H1 (cell line): ENCODE measurements around the gene LLPH. TPM values are rescaled to one million over a fixed set of nuclear protein-coding genes. Genes with fewer than 3 reads are reported as not detected.

Source experiments
- CTCF ChIA-PET: fragments of 300-600 bp; sonication (Branson Sonifier 250); formaldehyde crosslinking; loops from one replicate; lab custom pipeline; 2021; ENCODE audit not compliant: partially characterized antibody; lab: Charles Lee
- POLR2A ChIA-PET: fragments of 300-600 bp; sonication (Branson Sonifier 250); formaldehyde crosslinking; loops from one replicate; lab custom pipeline; 2021; ENCODE audit warnings: inconsistent platforms; ENCODE audit not compliant: partially characterized antibody; lab: Charles Lee
- DNase-seq, 2 experiments: peaks; one replicate each; pipeline versions ENCODE4 v3.0.0 to v3.0.0-alpha.2; 2010 to 2022; ENCODE audit warnings: low spot score in 2 of 2, low read depth in 1 of 2, mixed read lengths in 1 of 2
- FAIRE-seq: peaks from 2 replicates; lab custom pipeline; 2011; peaks lifted over from hg19 to GRCh38; lab: Jason Lieb, UNC
- H2AFZ ChIP-seq: 2 replicates; pipeline ENCODE4 v1.8.1; 2012; ENCODE audit warnings: low read length, inconsistent platforms
- H2AK5ac ChIP-seq: 2 replicates; pipeline ENCODE4 v1.6.1; 2013; ENCODE audit warnings: low read depth, low read length
- H2BK120ac ChIP-seq: replicated peaks from 2 replicates; pipeline ENCODE3; 2013; ENCODE audit warnings: low read depth, low read length, inconsistent platforms
- H2BK12ac ChIP-seq: 2 replicates; pipeline ENCODE4 v1.6.1; 2013; ENCODE audit warnings: low read depth, low read length
- H2BK15ac ChIP-seq: 2 replicates; pipeline ENCODE4 v1.6.1; 2013; ENCODE audit warnings: low read length
- H2BK20ac ChIP-seq: 2 replicates; pipeline ENCODE4 v1.6.1; 2013; ENCODE audit warnings: low read length
- H2BK5ac ChIP-seq: 2 replicates; pipeline ENCODE4 v1.6.1; 2013; ENCODE audit warnings: low read depth, low read length
- H3K14ac ChIP-seq: 2 replicates; pipeline ENCODE4 v1.6.1; 2013; ENCODE audit warnings: inconsistent platforms; ENCODE audit not compliant: insufficient read length
- H3K18ac ChIP-seq: 2 replicates; pipeline ENCODE4 v1.6.1; 2013; ENCODE audit warnings: low read length; ENCODE audit errors: extremely low read depth
- H3K23ac ChIP-seq: 2 replicates; pipeline ENCODE4 v1.6.1; 2013; ENCODE audit warnings: inconsistent platforms; ENCODE audit not compliant: insufficient read length
- H3K23me2 ChIP-seq: 2 replicates; pipeline ENCODE4 v1.6.1; 2013; ENCODE audit warnings: low read depth, low read length
- H3K27ac ChIP-seq: 2 replicates; pipeline ENCODE4 v1.6.1; 2011; ENCODE audit warnings: low read depth, low read length, inconsistent platforms
- H3K27me3 ChIP-seq, 4 experiments: replicated peaks in 1 of 4; 1 replicate in 1 of 4; 2 replicates in 3 of 4; pipeline versions ENCODE4 v1.6.1 to v1.8.1; 2011 to 2013; ENCODE audit warnings: low read length in 3 of 4, mild to moderate bottlenecking in 3 of 4, inconsistent platforms in 2 of 4, mixed read lengths in 2 of 4, moderate library complexity in 1 of 4; ENCODE audit not compliant: control insufficient read depth in 3 of 4, insufficient read depth in 3 of 4; ENCODE audit errors: extremely low read depth in 1 of 4
- H3K36me3 ChIP-seq, 4 experiments: 2 replicates each; pipeline versions ENCODE4 v1.6.1 to v1.8.1; 2011 to 2013; ENCODE audit warnings: mild to moderate bottlenecking in 4 of 4, low read length in 3 of 4, moderate library complexity in 2 of 4, control low read depth in 1 of 4, inconsistent platforms in 1 of 4; ENCODE audit not compliant: insufficient read depth in 4 of 4, control insufficient read depth in 2 of 4
- H3K4ac ChIP-seq: replicated peaks from 2 replicates; pipeline ENCODE3; 2013; ENCODE audit warnings: low read length, low read depth, mixed read lengths, inconsistent platforms; ENCODE audit not compliant: insufficient read length
- H3K4me1 ChIP-seq, 4 experiments: replicated peaks in 1 of 4; 1 replicate in 1 of 4; 2 replicates in 3 of 4; pipeline versions ENCODE4 v1.6.1 to v1.8.1; 2011 to 2013; ENCODE audit warnings: low read length in 3 of 4, inconsistent platforms in 2 of 4, mixed read lengths in 1 of 4; ENCODE audit not compliant: insufficient read depth in 4 of 4, control insufficient read depth in 3 of 4
- H3K4me2 ChIP-seq, 2 experiments: 2 replicates each; pipeline versions ENCODE4 v1.6.1 to v1.8.1; 2011 to 2013; ENCODE audit warnings: low read depth in 2 of 2, low read length in 2 of 2, control low read depth in 1 of 2, inconsistent platforms in 1 of 2, mild to moderate bottlenecking in 1 of 2; ENCODE audit not compliant: insufficient read depth in 1 of 2
- H3K4me3 ChIP-seq, 4 experiments: fragments of 200-600, 300-600 bp in 1 of 4; sonication (generic), shearing (Covaris generic), sonication (Bioruptor Twin) in 1 of 4; 2 replicates each; pipeline versions ENCODE4 v1.5.1 to v1.8.1; 2011 to 2016; ENCODE audit warnings: low read length in 4 of 4, low read depth in 3 of 4, control low read depth in 2 of 4, inconsistent platforms in 2 of 4, mild to moderate bottlenecking in 2 of 4, mixed read lengths in 1 of 4, moderate library complexity in 1 of 4; ENCODE audit not compliant: insufficient read depth in 2 of 4; ENCODE audit errors: extremely low read depth in 1 of 4
- H3K56ac ChIP-seq: replicated peaks from 2 replicates; pipeline ENCODE3; 2013; ENCODE audit warnings: low read depth, mild to moderate bottlenecking, mixed read lengths, low read length, inconsistent platforms; ENCODE audit not compliant: insufficient read length
- H3K79me1 ChIP-seq: 2 replicates; pipeline ENCODE4 v1.6.1; 2013; ENCODE audit warnings: low read depth, low read length, control low read depth
- H3K79me2 ChIP-seq, 2 experiments: 2 replicates each; pipeline versions ENCODE4 v1.6.1 to v1.8.1; 2012 to 2013; ENCODE audit warnings: low read length in 2 of 2, mild to moderate bottlenecking in 2 of 2, inconsistent platforms in 1 of 2; ENCODE audit not compliant: insufficient read depth in 2 of 2, control insufficient read depth in 1 of 2
- H3K9ac ChIP-seq, 4 experiments: replicated peaks in 1 of 4; 1 replicate in 1 of 4; 2 replicates in 3 of 4; pipeline versions ENCODE4 v1.6.1 to v1.8.1; 2011 to 2013; ENCODE audit warnings: low read depth in 3 of 4, low read length in 3 of 4, control low read depth in 2 of 4, mild to moderate bottlenecking in 2 of 4, moderate library complexity in 2 of 4, inconsistent platforms in 1 of 4; ENCODE audit errors: extremely low read depth in 1 of 4
- H3K9me3 ChIP-seq, 2 experiments: 2 replicates each; pipeline versions ENCODE4 v1.6.1 to v1.8.1; 2012 to 2013; ENCODE audit warnings: mild to moderate bottlenecking in 2 of 2, moderate library complexity in 2 of 2, control low read depth in 1 of 2, inconsistent platforms in 1 of 2, low read depth in 1 of 2, low read length in 1 of 2, mixed read lengths in 1 of 2; ENCODE audit not compliant: insufficient read depth in 2 of 2
- H4K20me1 ChIP-seq, 2 experiments: replicated peaks in 1 of 2; 2 replicates each; pipeline versions ENCODE3 to v1.8.1; 2011 to 2013; ENCODE audit warnings: inconsistent platforms in 2 of 2, low read length in 2 of 2, mild to moderate bottlenecking in 1 of 2; ENCODE audit not compliant: insufficient read depth in 2 of 2, control insufficient read depth in 1 of 2
- H4K5ac ChIP-seq: 2 replicates; pipeline ENCODE4 v1.6.1; 2013; ENCODE audit warnings: low read length, low read depth, mixed read lengths, inconsistent platforms; ENCODE audit not compliant: insufficient read length
- H4K8ac ChIP-seq: 2 replicates; pipeline ENCODE4 v1.8.0; 2013; ENCODE audit warnings: mild to moderate bottlenecking, moderate library complexity, low read length, inconsistent platforms; ENCODE audit not compliant: insufficient read depth; ENCODE audit errors: extremely low read depth
- H4K91ac ChIP-seq: replicated peaks from 2 replicates; pipeline ENCODE3; 2013; ENCODE audit warnings: low read length, mixed read lengths, inconsistent platforms; ENCODE audit not compliant: insufficient read length
- CBX5 ChIP-seq: fragments of 300-800, 300-1000 bp; sonication (generic); IDR thresholded peaks from 2 replicates; pipeline ENCODE4 v1.7.1; 2016; ENCODE audit warnings: antibody characterized with exemption, low read length, low read depth
- EGR1 ChIP-seq: IDR thresholded peaks from 2 replicates; pipeline ENCODE4 v1.6.1; 2011; ENCODE audit warnings: low read depth, low read length, borderline replicate concordance
- MAFK ChIP-seq: IDR thresholded peaks from 2 replicates; pipeline ENCODE4 v1.6.1; 2012; ENCODE audit warnings: low read depth, mild to moderate bottlenecking, improper control_type of control experiment, low read length
- RFX5 ChIP-seq: IDR thresholded peaks from 2 replicates; pipeline ENCODE4 v1.6.1; 2011; ENCODE audit warnings: low read depth, low read length, improper control_type of control experiment, borderline replicate concordance
- SIN3A ChIP-seq, 2 experiments: IDR thresholded peaks in 1 of 2; conservative IDR thresholded peaks in 1 of 2; 2 replicates each; pipeline ENCODE4 v1.6.1; 2011 to 2012; ENCODE audit warnings: low read length in 2 of 2, improper control_type of control experiment in 1 of 2, low read depth in 1 of 2, mild to moderate bottlenecking in 1 of 2
- SIRT6 ChIP-seq: IDR thresholded peaks from one replicate; pipeline ENCODE4 v1.7.1; 2012; ENCODE audit warnings: low read length, inconsistent platforms
- SRF ChIP-seq: IDR thresholded peaks from 2 replicates; pipeline ENCODE4 v1.6.1; 2011; ENCODE audit warnings: mild to moderate bottlenecking, low read depth, low read length, moderate library complexity
- TAF1 ChIP-seq: IDR thresholded peaks from 2 replicates; pipeline ENCODE4 v1.6.1; 2011; ENCODE audit warnings: mild to moderate bottlenecking, low read depth, low read length
- USF2 ChIP-seq: IDR thresholded peaks from 2 replicates; pipeline ENCODE4 v1.6.1; 2011; ENCODE audit warnings: low read length, improper control_type of control experiment
- WGBS, 2 experiments: shearing (Covaris generic) in 1 of 2; methylation state at CpG; one replicate each; pipeline versions ENCODE4 v1.1.6 to v1.1.7; 2013 to 2015; ENCODE audit warnings: low lambda C conversion rate in 2 of 2, mixed read lengths in 2 of 2, inconsistent platforms in 1 of 2, low coverage in 1 of 2, missing lambda C conversion rate in 1 of 2; ENCODE audit not compliant: insufficient replicate concordance in 2 of 2, insufficient coverage in 1 of 2, insufficient read length in 1 of 2; ENCODE audit errors: extremely low coverage in 1 of 2, missing lambda C conversion rate in 1 of 2; 5-methylcytosine and 5-hydroxymethylcytosine counted together
- polyA plus RNA-seq, 7 experiments: library from polyadenylated mRNA; depleted of rRNA in 3 of 7; stranded (reverse) in 5 of 7; unstranded in 2 of 7; fragments of >200 nt in 5 of 7; fragments of 200-250 nt in 2 of 7; gene quantifications; 1 replicate in 5 of 7; 2 replicates in 1 of 7; 4 replicates in 1 of 7; pipeline versions ENCODE4 v1.2.1 to v1.2.3, GENCODE V29; 2011 to 2013; ENCODE audit warnings: missing spikeins in 2 of 7, mixed read lengths in 2 of 7
- total RNA-seq: library from RNA; stranded (reverse); fragmentation: NEBNext Ultra II Directional; extraction: Animal tissue kit (Norgen Biotek cat#: 25700); gene quantifications from 2 replicates; pipeline ENCODE4 v1.2.1, GENCODE V29; 2021

The LLPH gene
- total and polyA plus RNA-seq, 2 of the 8 experiments (the other 6 are each of a cell fraction or from before 2014, with no cell fraction given) = 2.3 to 31.3 TPM

- 91% methylated on average over 2 of the region's 2 CpGs; no CpG with 5 or more reads in 1 of the 2 experiments for WGBS, 2 experiments
Observed at GRCh38 chr12:66117242-66117641, 13.3 kb downstream of the LLPH start.

More at GRCh38 chr12:66117242-66117641, 13.3 kb downstream of the LLPH start:
- Histone ChIP-seq H3K4me1 (no peaks in the 10 kb centered on the region), H2AFZ (no peak overlapping the region), H2BK5ac (no peak overlapping the region), H3K14ac (no peak overlapping the region), H3K27me3 (no peaks in the 10 kb centered on the region), H3K9ac (no peak overlapping the region), H3K56ac (no peak overlapping the region), H3K79me1 (no peaks in the 10 kb centered on the region), H3K36me3 (peaks cover 0 to 4% (median 0%) of the 10 kb centered on the region in 4 experiments; a peak in 1 of 8 replicates), H2BK12ac (no peak overlapping the region), H3K4ac (no peak overlapping the region), H3K4me2 (no peak overlapping the region), H4K20me1 (peaks cover 0 to 1% of the 10 kb centered on the region in 2 experiments), H3K27ac (no peak overlapping the region), H4K8ac (no peak overlapping the region), H3K4me3 (no peak overlapping the region), H2BK15ac (no peak overlapping the region), H3K79me2 (no peaks in the 10 kb centered on the region), H2AK5ac (no peak overlapping the region), H4K5ac (no peak overlapping the region), H3K18ac (no peak overlapping the region), H3K9me3 (no peaks in the 10 kb centered on the region), H3K23ac (no peak overlapping the region), H2BK20ac (no peak overlapping the region), H3K23me2 (no peaks in the 10 kb centered on the region), H4K91ac (no peak overlapping the region), H2BK120ac (no peak overlapping the region)
- TF ChIP-seq SIN3A (conservative IDR thresholded peaks at IDR 0.05 in 1 of 2, IDR thresholded peaks at IDR 0.05 in 1 of 2; ENCODE audit: low read depth in 1 of 2, low read length in 2 of 2) = no peak
- TF ChIP-seq SIRT6 = no peak
- no peak for TF ChIP-seq USF2
- TF ChIP-seq CBX5 = no peak
- TF ChIP-seq SRF = no peak
- no peak for TF ChIP-seq EGR1
- no peak for TF ChIP-seq RFX5
- no peak for TF ChIP-seq MAFK
- no peak for TF ChIP-seq TAF1
- FAIRE-seq (no peak), DNase-seq (no peak)
- CTCF ChIA-PET = interaction anchor here (0.5 to 6.0 kb wide), 3 partner anchors 11 to 581 kb away, joined by 3 to 41 read pairs (median 3); no protein-coding TSS in a partner anchor
- POLR2A ChIA-PET = interaction anchor here (1.3 kb wide), 1 partner anchor 23 kb away, joined by 3 read pairs; no protein-coding TSS in a partner anchor
